HG03442 (cell line): Measurements from ENCODE around the gene FSTL4.
"Not testable (repeated sequence)": the region's sequence is repeated elsewhere in the genome, so short reads cannot be mapped to it uniquely, and the experiment has no call there.

ENCODE experiments used
- ATAC-seq: cut with Tn5 transposase; IDR thresholded peaks from one replicate; pipeline ENCODE4 v1.9.1; 2021; ENCODE audit warnings: mild to moderate bottlenecking, moderate library complexity; ENCODE audit not compliant: unreplicated experiment

FSTL4 gene

GRCh38 chr5:133559960-133560359 is 52.4 kb downstream of the FSTL4 start:
- ATAC-seq: no peak

GRCh38 chr5:133556551-133556950 is 55.8 kb downstream of the FSTL4 start:
- no peak for ATAC-seq

- ATAC-seq: no peak
Observed at GRCh38 chr5:133554279-133554678, 58.1 kb downstream of the FSTL4 start.

- ATAC-seq: peak; percentile 70
Observed at GRCh38 chr5:133552925-133553525, 59.3 kb downstream of the FSTL4 start.

- ATAC-seq: no peak
Observed at GRCh38 chr5:133546500-133546899, 65.8 kb downstream of the FSTL4 start.

- no peak for ATAC-seq
Observed at GRCh38 chr5:133544346-133544745, 68.0 kb downstream of the FSTL4 start.

- ATAC-seq: no peak
Observed at GRCh38 chr5:133539818-133540217, 72.5 kb downstream of the FSTL4 start.

GRCh38 chr5:133538718-133539117 is 73.6 kb downstream of the FSTL4 start:
- no peak for ATAC-seq

- ATAC-seq: not testable (repeated sequence)
Observed at GRCh38 chr5:133535241-133535929, 77.0 kb downstream of the FSTL4 start.

GRCh38 chr5:133534566-133534965 is 77.8 kb downstream of the FSTL4 start:
- no peak for ATAC-seq

GRCh38 chr5:133533541-133533940 is 78.8 kb downstream of the FSTL4 start:
- no peak for ATAC-seq

- ATAC-seq: no peak
Observed at GRCh38 chr5:133531594-133531993, 80.7 kb downstream of the FSTL4 start.

- ATAC-seq: peak; percentile 73
Observed at GRCh38 chr5:133531178-133531577, 81.2 kb downstream of the FSTL4 start.

GRCh38 chr5:133530270-133530669 is 82.1 kb downstream of the FSTL4 start:
- ATAC-seq: no peak

GRCh38 chr5:133528841-133529240 is 83.5 kb downstream of the FSTL4 start:
- ATAC-seq: no peak

- no peak for ATAC-seq
Observed at GRCh38 chr5:133527311-133527710, 85.0 kb downstream of the FSTL4 start.

GRCh38 chr5:133526368-133526767 is 86.0 kb downstream of the FSTL4 start:
- ATAC-seq: no peak

- ATAC-seq: no peak
Observed at GRCh38 chr5:133525126-133525525, 87.2 kb downstream of the FSTL4 start.

GRCh38 chr5:133524666-133525065 is 87.7 kb downstream of the FSTL4 start:
- ATAC-seq: no peak

GRCh38 chr5:133523961-133524586 is 88.3 kb downstream of the FSTL4 start:
- ATAC-seq: no peak

GRCh38 chr5:133523013-133523658 is 89.2 kb downstream of the FSTL4 start:
- ATAC-seq: no peak

- ATAC-seq: no peak
Observed at GRCh38 chr5:133521801-133522200, 90.5 kb downstream of the FSTL4 start.
